Measurements from ENCODE around the gene RGS17.

RGS17 gene

DNA sequence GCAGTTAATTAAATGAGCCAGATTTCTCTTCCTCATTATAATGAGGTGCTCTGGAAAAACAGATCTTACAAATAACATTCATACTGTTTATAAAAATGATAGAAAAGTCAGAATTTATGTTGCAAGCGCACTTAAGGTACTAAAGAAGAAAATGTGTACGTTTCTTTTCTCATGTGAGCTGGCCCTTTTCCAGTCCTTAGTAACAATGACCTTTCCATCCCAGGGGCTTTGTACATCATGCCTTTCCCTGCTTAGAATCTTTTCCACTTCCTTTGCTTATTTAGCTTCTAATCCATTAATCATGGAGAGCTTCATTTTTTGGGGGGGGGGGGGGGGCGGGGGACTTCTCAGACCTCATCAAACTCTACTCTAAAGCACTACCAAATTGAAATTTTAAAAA is 153.0 kb downstream of the RGS17 start:
- Histone ChIP-seq H3K4me3 (ENCODE audit: low read length in 2 of 2) (no peak overlapping the region), H3K4ac (ENCODE audit: low read length) (no peak overlapping the region), H2AFZ (ENCODE audit: low read length) (no peak overlapping the region), H2BK15ac (ENCODE audit: low read length) (no peak overlapping the region), H3K9me3 (replicated peaks in 1 of 2; ENCODE audit: control insufficient read depth in 2 of 2, insufficient read depth in 1 of 2, low read depth in 1 of 2, low read length in 2 of 2) (peaks cover 0 to 11% of the 10 kb centered on the region in 2 donors), H3K14ac (ENCODE audit: low read length) (no peak overlapping the region), H3K18ac (ENCODE audit: low read length) (no peak overlapping the region), H3K27ac (replicated peaks; ENCODE audit: low read length) (no peak overlapping the region), H4K91ac (ENCODE audit: low read depth, low read length, poor library complexity) (no peak overlapping the region), H4K8ac (ENCODE audit: low read depth, low read length) (no peak overlapping the region), H3K27me3 (ENCODE audit: control insufficient read depth in 3 of 3, insufficient read depth in 3 of 3, low read depth in 1 of 3, low read length in 3 of 3) (no peaks in the 10 kb centered on the region), H2BK12ac (ENCODE audit: low read length) (no peak overlapping the region), H2AK5ac (ENCODE audit: low read depth, low read length) (no peak overlapping the region), H3K36me3 (replicated peaks in 1 of 2; ENCODE audit: control insufficient read depth in 2 of 2, insufficient read depth in 2 of 2, low read length in 2 of 2) (peaks cover 10 to 82% of the 10 kb centered on the region in 2 donors), H3K79me1 (ENCODE audit: low read depth, low read length) (peaks cover 3% of the 10 kb centered on the region), H2BK120ac (ENCODE audit: low read depth, low read length) (no peak overlapping the region), H3K9ac (ENCODE audit: low read depth, low read length, poor library complexity) (no peak overlapping the region), H3K4me2 (ENCODE audit: insufficient read depth, low read length, poor library complexity, severe bottlenecking) (peak overlapping the region; percentile 18), H3K23ac (ENCODE audit: low read depth, low read length, poor library complexity) (no peak overlapping the region), H3K4me1 (ENCODE audit: control insufficient read depth in 2 of 2, insufficient read depth in 1 of 2, low read depth in 1 of 2, low read length in 2 of 2) (peaks cover 9 to 27% of the 10 kb centered on the region in 2 donors), H2BK5ac (ENCODE audit: low read length) (no peak overlapping the region)
- WGBS, 2 donors (ENCODE audit: extremely low coverage in 2 of 2, insufficient read length in 2 of 2, insufficient replicate concordance in 1 of 2), result no CpG with 5 or more reads among the region's 3 CpGs
- no peak for DNase-seq (ENCODE audit: low spot score)

DNA sequence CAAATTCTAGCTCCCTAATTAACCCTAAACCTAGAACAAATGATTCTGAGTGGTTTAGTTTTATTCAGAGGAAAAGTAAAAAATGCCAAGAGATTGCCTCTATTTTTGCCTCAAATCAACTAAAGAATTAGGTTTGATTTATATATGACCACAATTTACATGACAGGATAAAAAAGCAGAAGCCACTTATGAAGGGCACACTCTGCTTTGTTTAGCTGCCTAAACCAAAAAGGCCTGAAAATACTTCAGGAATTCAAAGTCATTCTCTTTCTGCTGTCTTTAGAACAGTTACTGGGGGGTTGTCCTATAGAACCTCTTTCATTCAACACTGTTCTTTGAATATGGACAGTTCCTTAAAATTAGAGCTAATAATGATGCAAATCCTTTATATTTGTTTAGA is 153.5 kb downstream of the RGS17 start:
- Histone ChIP-seq H3K4ac (ENCODE audit: low read length) (no peak overlapping the region), H3K23ac (ENCODE audit: low read depth, low read length, poor library complexity) (no peak overlapping the region), H3K9me3 (replicated peaks in 1 of 2; ENCODE audit: control insufficient read depth in 2 of 2, insufficient read depth in 1 of 2, low read depth in 1 of 2, low read length in 2 of 2) (peaks cover 0 to 13% of the 10 kb centered on the region in 2 donors), H2AK5ac (ENCODE audit: low read depth, low read length) (no peak overlapping the region), H3K79me1 (ENCODE audit: low read depth, low read length) (peaks cover 2% of the 10 kb centered on the region), H2AFZ (ENCODE audit: low read length) (no peak overlapping the region), H3K4me1 (ENCODE audit: control insufficient read depth in 2 of 2, insufficient read depth in 1 of 2, low read depth in 1 of 2, low read length in 2 of 2) (peaks cover 9 to 27% of the 10 kb centered on the region in 2 donors), H3K27me3 (ENCODE audit: control insufficient read depth in 3 of 3, insufficient read depth in 3 of 3, low read depth in 1 of 3, low read length in 3 of 3) (no peaks in the 10 kb centered on the region), H4K91ac (ENCODE audit: low read depth, low read length, poor library complexity) (no peak overlapping the region), H3K27ac (replicated peaks; ENCODE audit: low read length) (no peak overlapping the region), H3K9ac (ENCODE audit: low read depth, low read length, poor library complexity) (no peak overlapping the region), H2BK120ac (ENCODE audit: low read depth, low read length) (no peak overlapping the region), H4K8ac (ENCODE audit: low read depth, low read length) (no peak overlapping the region), H3K4me2 (ENCODE audit: insufficient read depth, low read length, poor library complexity, severe bottlenecking) (peak overlapping the region; percentile 11), H3K18ac (ENCODE audit: low read length) (no peak overlapping the region), H2BK15ac (ENCODE audit: low read length) (no peak overlapping the region), H3K4me3 (ENCODE audit: low read length in 2 of 2) (no peak overlapping the region), H3K14ac (ENCODE audit: low read length) (no peak overlapping the region), H2BK12ac (ENCODE audit: low read length) (no peak overlapping the region), H3K36me3 (replicated peaks in 1 of 2; ENCODE audit: control insufficient read depth in 2 of 2, insufficient read depth in 2 of 2, low read length in 2 of 2) (peaks cover 10 to 87% of the 10 kb centered on the region in 2 donors), H2BK5ac (ENCODE audit: low read length) (no peak overlapping the region)
- DNase-seq (ENCODE audit: low spot score), result no peak

- Histone ChIP-seq H3K18ac (ENCODE audit: low read length) (no peak overlapping the region), H3K23ac (ENCODE audit: low read depth, low read length, poor library complexity) (no peak overlapping the region), H3K4me3 (ENCODE audit: low read length in 2 of 2) (no peak overlapping the region)
Measured at GRCh38 chr6:152976749-152977148, 154.3 kb downstream of the RGS17 start.

GRCh38 chr6:152975204-152975915 is 155.7 kb downstream of the RGS17 start:
- Histone ChIP-seq H3K4me1 (ENCODE audit: control insufficient read depth in 2 of 2, insufficient read depth in 1 of 2, low read depth in 1 of 2, low read length in 2 of 2) (peaks cover 9 to 26% of the 10 kb centered on the region in 2 donors), H4K8ac (ENCODE audit: low read depth, low read length) (no peak overlapping the region), H2BK5ac (ENCODE audit: low read length) (no peak overlapping the region), H3K9me3 (replicated peaks in 1 of 2; ENCODE audit: control insufficient read depth in 2 of 2, insufficient read depth in 1 of 2, low read depth in 1 of 2, low read length in 2 of 2) (peaks cover 2 to 34% of the 10 kb centered on the region in 2 donors), H3K4me2 (ENCODE audit: insufficient read depth, low read length, poor library complexity, severe bottlenecking) (no peak overlapping the region), H3K4me3 (ENCODE audit: low read length in 2 of 2) (no peak overlapping the region), H3K18ac (ENCODE audit: low read length) (no peak overlapping the region), H3K79me1 (ENCODE audit: low read depth, low read length) (peaks cover 1% of the 10 kb centered on the region), H2BK120ac (ENCODE audit: low read depth, low read length) (no peak overlapping the region), H3K4ac (ENCODE audit: low read length) (no peak overlapping the region), H3K9ac (ENCODE audit: low read depth, low read length, poor library complexity) (no peak overlapping the region), H2AFZ (ENCODE audit: low read length) (no peak overlapping the region), H3K27ac (replicated peaks; ENCODE audit: low read length) (no peak overlapping the region), H3K36me3 (replicated peaks in 1 of 2; ENCODE audit: control insufficient read depth in 2 of 2, insufficient read depth in 2 of 2, low read length in 2 of 2) (peaks cover 14 to 100% of the 10 kb centered on the region in 2 donors), H4K91ac (ENCODE audit: low read depth, low read length, poor library complexity) (no peak overlapping the region), H2AK5ac (ENCODE audit: low read depth, low read length) (no peak overlapping the region), H3K27me3 (ENCODE audit: control insufficient read depth in 3 of 3, insufficient read depth in 3 of 3, low read depth in 1 of 3, low read length in 3 of 3) (no peaks in the 10 kb centered on the region), H3K14ac (ENCODE audit: low read length) (no peak overlapping the region), H3K23ac (ENCODE audit: low read depth, low read length, poor library complexity) (no peak overlapping the region), H2BK15ac (ENCODE audit: low read length) (no peak overlapping the region), H2BK12ac (ENCODE audit: low read length) (no peak overlapping the region)
- DNase-seq (ENCODE audit: low spot score), result no peak
- no CpG with 5 or more reads among the region's 4 CpGs for WGBS, 2 donors (ENCODE audit: extremely low coverage in 2 of 2, insufficient read length in 2 of 2, insufficient replicate concordance in 1 of 2)

More at GRCh38 chr6:152976749-152977148, 154.3 kb downstream of the RGS17 start:
- no peaks in the 10 kb centered on the region for H3K27me3 ChIP-seq (ENCODE audit: control insufficient read depth in 3 of 3, insufficient read depth in 3 of 3, low read depth in 1 of 3, low read length in 3 of 3)
- H3K36me3 ChIP-seq (replicated peaks in 1 of 2; ENCODE audit: control insufficient read depth in 2 of 2, insufficient read depth in 2 of 2, low read length in 2 of 2), result peaks cover 12 to 95% of the 10 kb centered on the region in 2 donors
- no peak overlapping the region for H2AK5ac ChIP-seq (ENCODE audit: low read depth, low read length)
- DNase-seq (ENCODE audit: low spot score), result no peak
- H4K8ac ChIP-seq (ENCODE audit: low read depth, low read length), result no peak overlapping the region
- H3K4ac ChIP-seq (ENCODE audit: low read length), result no peak overlapping the region
- no peak overlapping the region for H3K4me2 ChIP-seq (ENCODE audit: insufficient read depth, low read length, poor library complexity, severe bottlenecking)
- H2BK15ac ChIP-seq (ENCODE audit: low read length), result no peak overlapping the region
- H3K4me1 ChIP-seq (ENCODE audit: control insufficient read depth in 2 of 2, insufficient read depth in 1 of 2, low read depth in 1 of 2, low read length in 2 of 2), result peaks cover 9 to 26% of the 10 kb centered on the region in 2 donors
- H2AFZ ChIP-seq (ENCODE audit: low read length), result no peak overlapping the region
- H3K79me1 ChIP-seq (ENCODE audit: low read depth, low read length), result peaks cover 1% of the 10 kb centered on the region
- no peak overlapping the region for H4K91ac ChIP-seq (ENCODE audit: low read depth, low read length, poor library complexity)
- peaks cover 0 to 21% of the 10 kb centered on the region in 2 donors for H3K9me3 ChIP-seq (replicated peaks in 1 of 2; ENCODE audit: control insufficient read depth in 2 of 2, insufficient read depth in 1 of 2, low read depth in 1 of 2, low read length in 2 of 2)
- WGBS, 2 donors (ENCODE audit: extremely low coverage in 2 of 2, insufficient read length in 2 of 2, insufficient replicate concordance in 1 of 2), result no CpG with 5 or more reads among the region's 1 CpG
- H3K27ac ChIP-seq (replicated peaks; ENCODE audit: low read length), result no peak overlapping the region
- H3K14ac ChIP-seq (ENCODE audit: low read length), result no peak overlapping the region
- no peak overlapping the region for H2BK120ac ChIP-seq (ENCODE audit: low read depth, low read length)
- H2BK12ac ChIP-seq (ENCODE audit: low read length), result no peak overlapping the region
- H2BK5ac ChIP-seq (ENCODE audit: low read length), result no peak overlapping the region
- no peak overlapping the region for H3K9ac ChIP-seq (ENCODE audit: low read depth, low read length, poor library complexity)

Data from neuronal stem cell (in vitro differentiated cells).